Measurements from ENCODE around the gene ATRIP. TPM values are rescaled to one million over a fixed set of nuclear protein-coding genes. Genes with fewer than 3 reads are reported as not detected.
A peak's percentile ranks its signal among the peaks of the same experiment; 100 is the strongest.
"Not testable (repeated sequence)": the region's sequence is repeated elsewhere in the genome, so short reads cannot be mapped to it uniquely, and the experiment has no call there.

The ATRIP gene
- total RNA-seq, 2 experiments from 2014 or later = 16.3 to 24.5 TPM

- ChIA-PET CTCF (ENCODE audit: unreplicated experiment) (interaction anchor here (0.5 to 2.0 kb wide), 14 partner anchors 9 to 555 kb away, joined by 3 to 9 read pairs (median 4); partner anchors contain the start of genes ATRIP, CCDC51, PFKFB4 and TMA7), POLR2A (interaction anchor here (0.6 to 2.8 kb wide), 10 partner anchors 10 to 438 kb away, joined by 3 to 19 read pairs (median 5); partner anchors contain the start of genes ATRIP, CCDC51 and TMA7)
- H4K20me1 ChIP-seq (ENCODE audit: insufficient read depth, low read length) = no peaks in the 10 kb centered on the region; the same call in 1 of the 2 replicates
- H3K4me3 ChIP-seq (ENCODE audit: low read depth, low read length, poor library complexity, severe bottlenecking) = peak overlapping the region; percentile 76
- H3K4me1 ChIP-seq (ENCODE audit: insufficient read depth, low read length, poor library complexity, severe bottlenecking) = peaks cover 48% of the 10 kb centered on the region
- H2AFZ ChIP-seq (ENCODE audit: low read length) = peak overlapping the region; percentile 70
- DNase-seq (ENCODE audit: low spot score) = peak; percentile 98
- TF ChIP-seq EZH2phosphoT487 (IDR thresholded peaks at IDR 0.05; ENCODE audit: borderline replicate concordance, low read depth, low read length) = no peak
- TF ChIP-seq, protein P1, sequence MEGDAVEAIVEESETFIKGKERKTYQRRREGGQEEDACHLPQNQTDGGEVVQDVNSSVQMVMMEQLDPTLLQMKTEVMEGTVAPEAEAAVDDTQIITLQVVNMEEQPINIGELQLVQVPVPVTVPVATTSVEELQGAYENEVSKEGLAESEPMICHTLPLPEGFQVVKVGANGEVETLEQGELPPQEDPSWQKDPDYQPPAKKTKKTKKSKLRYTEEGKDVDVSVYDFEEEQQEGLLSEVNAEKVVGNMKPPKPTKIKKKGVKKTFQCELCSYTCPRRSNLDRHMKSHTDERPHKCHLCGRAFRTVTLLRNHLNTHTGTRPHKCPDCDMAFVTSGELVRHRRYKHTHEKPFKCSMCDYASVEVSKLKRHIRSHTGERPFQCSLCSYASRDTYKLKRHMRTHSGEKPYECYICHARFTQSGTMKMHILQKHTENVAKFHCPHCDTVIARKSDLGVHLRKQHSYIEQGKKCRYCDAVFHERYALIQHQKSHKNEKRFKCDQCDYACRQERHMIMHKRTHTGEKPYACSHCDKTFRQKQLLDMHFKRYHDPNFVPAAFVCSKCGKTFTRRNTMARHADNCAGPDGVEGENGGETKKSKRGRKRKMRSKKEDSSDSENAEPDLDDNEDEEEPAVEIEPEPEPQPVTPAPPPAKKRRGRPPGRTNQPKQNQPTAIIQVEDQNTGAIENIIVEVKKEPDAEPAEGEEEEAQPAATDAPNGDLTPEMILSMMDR (conservative IDR thresholded peaks at IDR 0.05; ENCODE audit: low read length) = peak; percentile 82
- no peaks in the 10 kb centered on the region for H3K9me2 ChIP-seq (ENCODE audit: insufficient read depth, low read length)
- no peaks in the 10 kb centered on the region for H3K9me3 ChIP-seq (ENCODE audit: low read length)
- intact Hi-C loops (cut with micrococcal nuclease; ENCODE audit: unreplicated experiment) = loop anchor here (1.0 to 2.0 kb wide), 2 partner anchors 19 to 32 kb away; partner anchors contain the start of genes CCDC51 and TMA7
- H3K36me3 ChIP-seq (ENCODE audit: insufficient read depth, low read length) = peaks cover 14% of the 10 kb centered on the region
- BruUV-seq (replicated peaks) = no TSS peak
- peaks cover 33% of the 10 kb centered on the region for H3K79me2 ChIP-seq (ENCODE audit: insufficient read depth, low read depth, low read length)
- peak overlapping the region; percentile 84 for H3K27ac ChIP-seq (ENCODE audit: low read depth, low read length, poor library complexity, severe bottlenecking)
- peak overlapping the region; percentile 67 for H3K4me2 ChIP-seq (ENCODE audit: low read length)
These were observed 26.5 kb downstream of the ATRIP start for GRCh38 chr3:48472923-48473616.

GRCh38 chr3:48473617-48473952 lies 27.0 kb downstream of the ATRIP start:
- H2AFZ ChIP-seq (ENCODE audit: low read length) = peak overlapping the region; percentile 70
- H4K20me1 ChIP-seq (ENCODE audit: insufficient read depth, low read length) = no peaks in the 10 kb centered on the region
- peak overlapping the region; percentile 84 for H3K27ac ChIP-seq (ENCODE audit: low read depth, low read length, poor library complexity, severe bottlenecking)
- no TSS peak for BruUV-seq (replicated peaks)
- peaks cover 32% of the 10 kb centered on the region for H3K79me2 ChIP-seq (ENCODE audit: insufficient read depth, low read depth, low read length)
- no peaks in the 10 kb centered on the region for H3K9me2 ChIP-seq (ENCODE audit: insufficient read depth, low read length)
- peak overlapping the region; percentile 67 for H3K4me2 ChIP-seq (ENCODE audit: low read length)
- TF ChIP-seq EZH2phosphoT487 (IDR thresholded peaks at IDR 0.05; ENCODE audit: borderline replicate concordance, low read depth, low read length) = no peak
- TF ChIP-seq, protein P1 (conservative IDR thresholded peaks at IDR 0.05; ENCODE audit: low read length) = no peak
- peaks cover 9% of the 10 kb centered on the region for H3K36me3 ChIP-seq (ENCODE audit: insufficient read depth, low read length)
- H3K9me3 ChIP-seq (ENCODE audit: low read length) = no peaks in the 10 kb centered on the region
- H3K4me1 ChIP-seq (ENCODE audit: insufficient read depth, low read length, poor library complexity, severe bottlenecking) = peaks cover 48% of the 10 kb centered on the region
- intact Hi-C loops (cut with micrococcal nuclease; ENCODE audit: unreplicated experiment) = loop anchor here (1.0 to 2.0 kb wide), 2 partner anchors 19 to 33 kb away; partner anchors contain the start of genes CCDC51 and TMA7
- peak overlapping the region; percentile 76 for H3K4me3 ChIP-seq (ENCODE audit: low read depth, low read length, poor library complexity, severe bottlenecking)
- DNase-seq (ENCODE audit: low spot score) = no peak
- ChIA-PET CTCF (ENCODE audit: unreplicated experiment) (interaction anchor here (0.6 to 2.0 kb wide), 10 partner anchors 10 to 83 kb away, joined by 3 to 9 read pairs (median 4); partner anchors contain the start of genes CCDC51, PFKFB4 and TMA7), POLR2A (interaction anchor here (0.6 to 2.8 kb wide), 9 partner anchors 11 to 438 kb away, joined by 3 to 19 read pairs (median 5); partner anchors contain the start of genes ATRIP, CCDC51 and TMA7)

- Histone ChIP-seq H3K79me2 (ENCODE audit: insufficient read depth, low read depth, low read length) (peaks cover 32% of the 10 kb centered on the region), H3K27ac (ENCODE audit: low read depth, low read length, poor library complexity, severe bottlenecking) (peak overlapping the region; percentile 84), H3K4me1 (ENCODE audit: insufficient read depth, low read length, poor library complexity, severe bottlenecking) (peaks cover 48% of the 10 kb centered on the region)
- H3K9me2 ChIP-seq (ENCODE audit: insufficient read depth, low read length); BruUV-seq (replicated peaks); DNase-seq (ENCODE audit: low spot score); H3K4me2 ChIP-seq (ENCODE audit: low read length); H3K36me3 ChIP-seq (ENCODE audit: insufficient read depth, low read length); H2AFZ ChIP-seq (ENCODE audit: low read length); H3K9me3 ChIP-seq (ENCODE audit: low read length); H4K20me1 ChIP-seq (ENCODE audit: insufficient read depth, low read length); intact Hi-C loops (cut with micrococcal nuclease; ENCODE audit: unreplicated experiment); H3K4me3 ChIP-seq (ENCODE audit: low read depth, low read length, poor library complexity, severe bottlenecking): not testable (repeated sequence)
- ChIA-PET POLR2A (interaction anchor here (0.7 to 2.8 kb wide), 3 partner anchors 23 to 596 kb away, joined by 3 to 19 read pairs (median 16); partner anchors contain the start of genes CCDC51 and TMA7), CTCF (ENCODE audit: unreplicated experiment) (interaction anchor here (0.7 to 1.3 kb wide), 6 partner anchors 10 to 71 kb away, joined by 3 to 5 read pairs (median 3); partner anchors contain the start of genes CCDC51 and TMA7)
These were observed 27.5 kb downstream of the ATRIP start for GRCh38 chr3:48474031-48474430.

Data from OCI-LY7 (cell line).